Spleen (tissue), 11 donors: ENCODE data around the gene C17orf58. TPM values are rescaled to one million over a fixed set of nuclear protein-coding genes. Genes with fewer than 3 reads are reported as not detected.
A peak's percentile ranks its signal among the peaks of the same experiment; 100 is the strongest.
"Not testable (repeated sequence)": the region's sequence is repeated elsewhere in the genome, so short reads cannot be mapped to it uniquely, and the experiment has no call there.

Source experiments
- DNase-seq: peaks from one replicate; pipeline ENCODE4 v3.0.0-alpha.2; 2020
- H3K27ac ChIP-seq, 8 donors: fragments of 200-600 bp; sonication (generic) in 7 of 8; 1 replicate in 4 of 8; 2 replicates in 4 of 8; pipeline versions ENCODE4 v1.5.0 to v1.8.0; 2016 to 2021; ENCODE audit warnings: inconsistent platforms in 4 of 8, mild to moderate bottlenecking in 4 of 8, moderate library complexity in 1 of 8
- H3K27me3 ChIP-seq, 7 donors: fragments of 200-600 bp; sonication (generic) in 6 of 7; replicated peaks in 1 of 7; 1 replicate in 4 of 7; 2 replicates in 3 of 7; pipeline versions ENCODE4 v1.5.0 to v1.8.0; 2016 to 2021; ENCODE audit warnings: inconsistent platforms in 3 of 7, mild to moderate bottlenecking in 1 of 7
- H3K36me3 ChIP-seq, 6 donors: fragments of 200-600 bp; sonication (generic) in 5 of 6; 1 replicate in 4 of 6; 2 replicates in 2 of 6; pipeline versions ENCODE4 v1.5.0 to v1.8.0; 2016 to 2021; ENCODE audit warnings: inconsistent platforms in 2 of 6
- H3K4me1 ChIP-seq, 6 donors: fragments of 200-600 bp; sonication (generic) in 5 of 6; 1 replicate in 3 of 6; 2 replicates in 3 of 6; pipeline versions ENCODE4 v1.5.0 to v1.8.0; 2016 to 2021; ENCODE audit warnings: inconsistent platforms in 3 of 6
- H3K4me3 ChIP-seq, 8 donors: fragments of 200-600 bp; sonication (generic) in 7 of 8; 1 replicate in 4 of 8; 2 replicates in 4 of 8; pipeline versions ENCODE4 v1.5.0 to v1.8.0; 2016 to 2021; ENCODE audit warnings: inconsistent platforms in 4 of 8, mild to moderate bottlenecking in 4 of 8, moderate library complexity in 2 of 8
- H3K9me3 ChIP-seq, 8 donors: fragments of 200-600 bp; sonication (generic) in 7 of 8; 1 replicate in 4 of 8; 2 replicates in 4 of 8; pipeline versions ENCODE4 v1.5.0 to v1.8.0; 2016 to 2021; ENCODE audit warnings: inconsistent platforms in 4 of 8
- POLR2A ChIP-seq, 3 donors: fragments of 450-650 bp; IDR thresholded peaks; one replicate each; pipeline ENCODE4 v1.5.1; 2017; ENCODE audit warnings: antibody characterized with exemption in 3 of 3, mild to moderate bottlenecking in 1 of 3
- POLR2AphosphoS5 ChIP-seq, 3 donors: sonication (generic); formaldehyde crosslinking; IDR thresholded peaks; one replicate each; pipeline ENCODE4 v1.5.1; 2017; ENCODE audit warnings: antibody characterized with exemption in 3 of 3
- WGBS, 5 donors: extraction: QIAGEN DNeasy Blood & Tissue Kit in 3 of 5; methylation state at CpG; one replicate each; pipeline versions ENCODE4 v1.1.5 to v1.1.7; 2013 to 2018; 5-methylcytosine and 5-hydroxymethylcytosine counted together
- intact Hi-C: fragments of 100-400 bp; cut with DNase I; formaldehyde crosslinking; loops from one replicate; pipeline ENCODE4 v1.15.0; 2023; ENCODE audit warnings: low total_unique reads
- polyA plus RNA-seq, 3 donors: library from polyadenylated mRNA; stranded (reverse); fragments of 200-250 nt; gene quantifications; one replicate each; pipeline ENCODE4 v1.2.1, GENCODE V29; 2013
- total RNA-seq, 7 donors: library from RNA; depleted of rRNA in 3 of 7; stranded (reverse); fragments of >200 nt in 3 of 7; fragmentation: NEBNext Ultra II Directional in 4 of 7; extraction: Animal tissue kit (Norgen Biotek cat#: 25700) in 4 of 7; gene quantifications; one replicate each; pipeline versions ENCODE4 v1.1.0 to v1.2.1, GENCODE V29; 2016 to 2021
- TF ChIP-seq, protein P1 (sequence below), 11 experiments: fragments of 200-600 bp in 7 of 11; fragments of 450-650 bp in 4 of 11; sonication (generic) in 4 of 11; IDR thresholded peaks in 8 of 11; conservative IDR thresholded peaks in 3 of 11; 1 replicate in 7 of 11; 2 replicates in 4 of 11; pipeline versions ENCODE4 v1.4.0 to v1.8.0; 2016 to 2021; ENCODE audit warnings: antibody characterized with exemption in 11 of 11, inconsistent platforms in 4 of 11, mild to moderate bottlenecking in 1 of 11
- donor health status: healthy with polysubstance abuse.
- donor health status: DM: no; HTN: no; CAD: no; lungs with moderate emphysema.
- donor health status: DM: no; HTN: no; CAD: no.
- donor health status: Bipolar disorder and iron deficiency.
- donor health status: healthy.
- donor health status: DM: no; HTN: no; CAD: no.
- donor health status: DM: yes; HTN: yes; CAD: no.

C17orf58 gene
- total and polyA plus RNA-seq, 10 donors, result 2.5 to 9.3 (median 6.6) TPM

DNA sequence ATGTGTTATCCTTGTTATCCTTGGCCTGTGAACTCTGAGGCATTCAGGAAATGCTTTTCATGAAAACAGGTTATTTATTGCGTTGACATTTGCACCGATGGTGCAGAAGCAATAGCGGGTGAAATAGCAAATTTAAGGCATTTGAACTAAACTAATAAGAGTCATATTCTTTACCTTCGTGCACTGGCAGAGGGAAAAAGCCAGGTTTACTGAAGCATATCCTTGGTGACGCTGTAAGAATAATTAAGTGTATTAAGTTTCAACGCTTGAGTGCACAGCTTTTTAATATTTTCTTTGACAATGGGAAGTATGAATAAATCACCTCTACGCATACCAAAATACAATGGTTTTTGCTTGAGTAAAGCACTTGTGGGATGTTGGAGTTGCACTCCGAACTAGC lies 25.7 kb upstream of the C17orf58 start:
- Histone ChIP-seq H3K36me3 (no peaks in the 10 kb centered on the region), H3K27ac (no peak overlapping the region), H3K9me3 (no peaks in the 10 kb centered on the region), H3K4me1 (peaks cover 0 to 29% (median 11%) of the 10 kb centered on the region in 6 donors), H3K4me3 (no peak overlapping the region), H3K27me3 (no peaks in the 10 kb centered on the region)
- DNase-seq, result no peak
- intact Hi-C loops, result no loop called here
- 82 to 92% (median 87%) methylated on average over 8 of the region's 8 CpGs for WGBS, 5 donors
- TF ChIP-seq POLR2AphosphoS5 (IDR thresholded peaks at IDR 0.05) (no peak), POLR2A (IDR thresholded peaks at IDR 0.05) (no peak)
- TF ChIP-seq, protein P1, sequence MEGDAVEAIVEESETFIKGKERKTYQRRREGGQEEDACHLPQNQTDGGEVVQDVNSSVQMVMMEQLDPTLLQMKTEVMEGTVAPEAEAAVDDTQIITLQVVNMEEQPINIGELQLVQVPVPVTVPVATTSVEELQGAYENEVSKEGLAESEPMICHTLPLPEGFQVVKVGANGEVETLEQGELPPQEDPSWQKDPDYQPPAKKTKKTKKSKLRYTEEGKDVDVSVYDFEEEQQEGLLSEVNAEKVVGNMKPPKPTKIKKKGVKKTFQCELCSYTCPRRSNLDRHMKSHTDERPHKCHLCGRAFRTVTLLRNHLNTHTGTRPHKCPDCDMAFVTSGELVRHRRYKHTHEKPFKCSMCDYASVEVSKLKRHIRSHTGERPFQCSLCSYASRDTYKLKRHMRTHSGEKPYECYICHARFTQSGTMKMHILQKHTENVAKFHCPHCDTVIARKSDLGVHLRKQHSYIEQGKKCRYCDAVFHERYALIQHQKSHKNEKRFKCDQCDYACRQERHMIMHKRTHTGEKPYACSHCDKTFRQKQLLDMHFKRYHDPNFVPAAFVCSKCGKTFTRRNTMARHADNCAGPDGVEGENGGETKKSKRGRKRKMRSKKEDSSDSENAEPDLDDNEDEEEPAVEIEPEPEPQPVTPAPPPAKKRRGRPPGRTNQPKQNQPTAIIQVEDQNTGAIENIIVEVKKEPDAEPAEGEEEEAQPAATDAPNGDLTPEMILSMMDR (IDR thresholded peaks at IDR 0.05 in 8 of 11, conservative IDR thresholded peaks at IDR 0.05 in 3 of 11), result no peak

DNA sequence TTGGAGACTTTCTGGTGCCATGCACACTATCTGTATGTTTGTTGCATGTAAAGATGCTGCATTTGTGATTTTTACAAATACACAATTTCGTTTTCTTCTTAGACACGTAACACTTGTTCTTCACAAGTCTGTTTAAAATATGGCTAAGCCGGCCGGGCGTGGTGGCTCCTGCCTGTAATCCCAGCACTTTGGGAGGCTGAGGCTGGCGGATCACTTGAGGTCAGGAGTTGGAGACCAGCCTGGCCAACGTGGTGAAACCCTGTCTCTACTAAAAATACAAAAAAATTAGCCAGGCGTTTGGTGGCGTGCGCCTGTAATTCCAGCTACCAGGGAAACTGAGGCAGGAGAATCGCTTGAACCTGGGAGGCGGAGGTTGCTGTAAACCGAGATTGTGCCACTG lies 24.5 kb upstream of the C17orf58 start:
- WGBS, 5 donors, result 84 to 87% (median 86%) methylated on average over 13 of the region's 13 CpGs
- DNase-seq, H3K36me3 ChIP-seq, H3K27me3 ChIP-seq, intact Hi-C loops, H3K9me3 ChIP-seq: not testable (repeated sequence)
- peak overlapping the region; percentile 78 to 88 (median 83) for H3K27ac ChIP-seq
- peak overlapping the region in 7 of 8 donors; percentile 49 to 69 (median 61) for H3K4me3 ChIP-seq
- H3K4me1 ChIP-seq, result peaks cover 0 to 29% (median 11%) of the 10 kb centered on the region in 6 donors

DNA sequence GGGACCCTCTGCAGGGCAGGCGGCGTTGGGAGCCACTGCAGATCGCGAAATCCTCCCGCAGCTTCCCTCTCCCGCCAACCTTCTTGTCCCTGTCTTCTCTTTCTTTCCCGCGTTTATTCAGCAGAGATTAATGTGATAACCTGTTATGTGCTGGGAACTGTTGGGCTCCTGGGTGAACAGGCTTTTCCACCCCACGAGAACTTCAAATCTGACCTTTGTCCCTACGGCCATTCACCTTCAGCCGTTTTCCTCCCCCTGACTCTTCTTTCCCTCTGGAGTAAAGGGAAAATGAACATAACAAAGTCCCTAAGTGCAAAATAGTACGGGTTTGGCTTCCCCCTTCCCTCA lies 24.1 kb upstream of the C17orf58 start:
- H3K36me3 ChIP-seq, result no peaks in the 10 kb centered on the region
- peaks cover 0 to 29% (median 11%) of the 10 kb centered on the region in 6 donors for H3K4me1 ChIP-seq
- peak overlapping the region; percentile 49 to 69 (median 60) for H3K4me3 ChIP-seq
- H3K27ac ChIP-seq, result peak overlapping the region; percentile 78 to 88 (median 83)
- intact Hi-C loops, result no loop called here
- no peaks in the 10 kb centered on the region for H3K27me3 ChIP-seq
- WGBS, 5 donors, result 1 to 6% (median 2%) methylated on average over 12 of the region's 12 CpGs
- H3K9me3 ChIP-seq, result no peaks in the 10 kb centered on the region
- TF ChIP-seq, protein P1 (IDR thresholded peaks at IDR 0.05 in 8 of 11, conservative IDR thresholded peaks at IDR 0.05 in 3 of 11), result no peak
- TF ChIP-seq POLR2AphosphoS5 (IDR thresholded peaks at IDR 0.05) (no peak), POLR2A (IDR thresholded peaks at IDR 0.05) (no peak)
- no peak for DNase-seq

DNA sequence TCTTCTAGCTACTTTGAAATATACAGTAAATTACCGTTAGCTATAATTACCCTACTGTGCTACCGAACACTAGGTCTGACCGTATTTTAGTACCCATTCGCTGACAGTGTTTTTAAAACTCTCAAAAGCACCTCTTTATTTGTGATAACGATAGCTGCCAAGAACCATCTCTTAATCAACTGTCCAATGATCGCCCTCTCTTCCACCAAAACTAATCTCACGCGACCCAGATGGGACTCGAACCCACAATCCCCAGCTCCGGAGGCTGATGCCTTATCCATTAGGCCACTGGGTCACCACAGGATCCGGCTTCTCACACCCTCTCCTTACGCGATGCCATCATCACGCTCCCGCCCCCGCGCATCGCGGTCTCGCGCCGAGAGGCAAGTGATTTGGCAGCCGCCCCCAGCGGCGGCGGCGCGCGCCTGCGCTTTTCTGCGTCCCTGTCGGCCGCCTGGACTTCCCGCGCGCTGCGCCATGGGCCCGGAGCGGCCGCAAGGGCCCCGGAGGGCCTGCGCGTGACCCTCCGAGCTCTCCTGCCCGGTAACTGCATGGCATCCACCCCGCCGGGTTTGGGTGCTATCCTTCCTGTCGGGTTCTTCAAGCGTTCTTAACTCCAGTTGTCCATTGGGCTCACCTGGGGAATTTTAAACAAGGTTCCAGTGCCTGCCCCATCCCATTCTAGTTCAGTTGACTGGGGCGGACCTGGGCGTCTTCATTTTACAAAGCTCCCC lies 23.6 kb upstream of the C17orf58 start:
- peak; percentile 98 for DNase-seq
- intact Hi-C loops, result no loop called here
- 1 to 7% (median 2%) methylated on average over 21 to 51 of the region's 51 CpGs for WGBS, 5 donors
- Histone ChIP-seq H3K36me3 (no peaks in the 10 kb centered on the region), H3K4me1 (peaks cover 0 to 29% (median 11%) of the 10 kb centered on the region in 6 donors), H3K9me3 (no peaks in the 10 kb centered on the region), H3K27me3 (no peaks in the 10 kb centered on the region), H3K4me3 (peak overlapping the region; percentile 49 to 69 (median 60)), H3K27ac (peak overlapping the region; percentile 78 to 88 (median 83))
- TF ChIP-seq POLR2AphosphoS5 (IDR thresholded peaks at IDR 0.05) (peak; percentile 75 to 88 (median 86)), POLR2A (IDR thresholded peaks at IDR 0.05) (peak in 1 of 3 donors; percentile 48)
- TF ChIP-seq, protein P1 (IDR thresholded peaks at IDR 0.05 in 8 of 11, conservative IDR thresholded peaks at IDR 0.05 in 3 of 11), result peak; percentile 51 to 84 (median 74)
